SKM-1 (cell line): ENCODE results near the gene WNT11.

ENCODE experiments used
- DNase-seq: peaks from one replicate; lab custom pipeline; 2025; ENCODE audit not compliant: unreplicated experiment; lab: John Stamatoyannopoulos, UW

Gene WNT11

DNA sequence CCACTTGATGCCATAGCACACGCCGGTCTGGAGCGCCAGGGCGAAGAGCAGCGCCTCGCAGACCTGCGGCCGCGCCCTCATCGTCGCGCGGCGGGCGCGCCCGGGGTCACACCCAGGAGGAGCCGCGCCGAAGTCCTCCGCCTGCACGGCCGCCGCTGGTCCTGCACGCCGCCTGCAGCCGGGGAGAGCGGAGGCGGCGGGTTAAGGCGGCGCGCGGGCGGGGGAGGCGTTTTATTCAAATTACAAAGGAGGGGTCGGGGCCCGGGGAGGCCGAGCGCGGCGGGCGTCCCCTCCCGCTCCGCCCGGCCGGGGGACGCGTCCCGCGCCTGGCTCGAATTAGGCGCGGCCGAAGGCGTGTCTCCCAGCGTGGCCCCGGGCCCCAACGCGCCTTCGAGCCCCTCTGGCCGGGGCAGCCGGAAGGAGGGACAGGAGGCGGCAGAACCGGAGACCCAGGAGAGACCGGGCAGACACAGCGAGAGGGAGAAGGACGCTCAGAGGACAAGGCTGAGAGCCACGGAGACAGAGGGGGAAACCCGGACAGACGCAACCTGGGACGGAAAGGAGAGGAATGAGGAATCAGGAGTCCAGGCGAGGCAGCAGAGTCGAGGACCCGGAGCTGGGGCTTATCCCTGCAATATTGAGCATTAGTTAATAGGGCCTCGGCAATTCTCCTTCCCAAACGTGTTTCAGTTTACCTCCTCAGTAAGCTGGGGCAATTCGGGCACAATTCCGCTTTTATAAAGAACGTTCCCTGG is at the start of gene WNT11:
TSS of gene WNT11 (minus strand) at position 176 of the 755 bp plus-strand sequence. CDS start at position 81, 95 bp downstream.
- DNase-seq = no peak

DNA sequence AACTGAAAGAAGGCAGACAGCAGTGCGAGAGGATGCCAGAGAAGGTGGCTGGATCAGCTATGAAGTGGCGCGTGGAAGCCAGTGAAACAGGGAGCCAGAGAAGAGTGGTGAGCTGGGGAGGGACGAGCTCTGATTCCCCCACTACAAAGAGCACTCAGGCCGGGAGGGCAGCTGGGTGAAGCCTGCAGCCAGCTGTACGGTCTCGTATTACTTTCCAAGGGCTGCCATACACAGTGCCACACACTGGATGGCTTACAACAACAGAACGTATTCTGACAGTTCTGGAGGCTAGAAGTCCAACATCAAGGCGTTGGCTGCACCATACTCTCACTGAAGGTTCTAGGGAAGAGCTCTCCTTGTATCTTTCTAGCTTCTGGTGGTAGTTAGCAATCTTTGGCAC is 47.1 kb upstream of the WNT11 start:
- no peak for DNase-seq

DNA sequence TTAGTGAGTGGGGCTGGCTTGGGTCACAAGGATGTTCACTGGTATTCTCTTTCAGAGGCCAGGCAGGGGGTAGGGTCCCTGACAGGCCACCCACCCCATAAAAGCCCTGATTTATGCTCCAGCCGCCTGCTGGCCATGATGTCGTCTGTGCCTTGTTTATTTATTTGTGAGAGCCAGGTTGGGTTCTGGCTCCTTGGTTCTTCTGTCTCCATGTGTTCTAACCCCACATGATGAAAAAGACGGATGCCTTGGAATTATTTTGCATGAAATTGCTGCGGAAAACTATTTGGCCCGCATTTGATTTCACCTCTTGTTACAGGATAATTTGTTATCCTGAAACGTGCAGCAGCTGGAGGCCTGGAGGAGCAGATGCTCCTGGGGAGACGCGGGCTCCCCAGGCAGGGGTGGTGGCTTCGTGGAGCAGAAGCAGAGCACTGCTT is 46.3 kb upstream of the WNT11 start:
- DNase-seq = no peak

DNA sequence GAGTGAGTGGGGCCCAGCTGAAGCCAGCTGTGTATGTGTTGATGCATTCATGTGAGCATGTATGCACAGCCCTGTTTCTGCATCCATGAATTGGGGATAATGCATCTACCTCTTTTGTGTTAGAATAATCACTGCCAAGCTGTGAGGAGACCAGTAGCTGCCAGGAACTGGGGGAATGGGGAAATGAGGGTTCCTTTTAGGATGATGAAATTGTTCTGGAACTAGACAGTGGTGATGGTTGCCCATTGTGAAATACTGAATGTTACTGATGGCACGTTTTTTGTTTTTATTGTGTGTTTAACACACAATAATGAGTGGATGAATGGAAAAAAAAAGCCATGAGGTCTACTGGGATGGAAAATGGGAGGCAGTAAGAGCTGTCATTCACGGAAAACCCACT is 45.3 kb upstream of the WNT11 start:
- DNase-seq = peak; percentile 61

DNA sequence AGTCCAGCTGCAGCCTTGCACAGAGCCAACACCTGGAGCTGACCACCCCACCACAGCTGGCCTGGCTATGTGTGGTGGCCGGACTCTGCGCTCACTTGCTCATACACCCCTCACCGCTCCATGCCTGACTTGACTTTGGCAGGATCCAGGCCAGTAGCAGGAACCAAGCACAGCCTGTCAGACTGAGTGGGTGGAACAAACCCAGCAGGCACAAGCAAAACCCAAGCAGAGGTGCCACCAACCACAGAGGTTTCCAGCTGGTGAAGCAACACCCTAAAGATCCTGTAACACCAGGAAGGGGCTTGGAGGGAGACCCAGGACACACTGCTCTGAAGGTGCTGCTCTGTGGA is 44.9 kb upstream of the WNT11 start:
- DNase-seq = no peak

DNA sequence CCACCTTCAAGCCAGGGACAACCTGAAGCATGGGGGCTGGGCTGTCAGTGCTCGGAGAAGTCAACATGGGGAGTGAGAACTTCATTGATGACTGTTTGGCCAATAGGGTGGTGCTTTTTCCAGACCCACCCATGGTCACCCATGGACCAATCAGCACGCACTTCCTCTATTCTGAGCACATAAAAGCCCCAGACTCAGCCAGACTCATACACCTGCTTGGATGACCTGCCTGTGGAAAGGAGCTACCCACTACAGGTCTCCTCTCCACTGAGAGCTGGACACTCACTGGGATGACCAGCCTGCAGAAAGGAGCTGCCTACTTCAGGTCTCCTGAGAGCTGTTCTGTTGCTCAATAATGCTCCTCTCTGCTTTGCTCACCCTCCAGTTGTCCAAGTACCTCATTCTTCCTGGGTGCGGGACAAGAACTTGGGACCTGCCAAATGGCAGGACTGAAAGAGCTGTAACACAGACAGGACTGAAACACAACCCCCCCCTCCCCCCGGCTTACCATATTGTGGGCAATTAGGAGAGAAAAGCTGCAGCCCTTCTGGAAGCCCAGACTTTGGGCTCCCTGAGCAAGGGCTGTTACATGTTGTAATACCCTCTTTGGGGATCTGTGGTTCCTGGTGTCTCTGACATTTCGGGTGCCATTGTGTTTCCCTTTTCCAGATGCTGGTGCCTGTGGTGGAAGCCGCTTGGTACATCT is 44.4 kb upstream of the WNT11 start:
- no peak for DNase-seq

DNA sequence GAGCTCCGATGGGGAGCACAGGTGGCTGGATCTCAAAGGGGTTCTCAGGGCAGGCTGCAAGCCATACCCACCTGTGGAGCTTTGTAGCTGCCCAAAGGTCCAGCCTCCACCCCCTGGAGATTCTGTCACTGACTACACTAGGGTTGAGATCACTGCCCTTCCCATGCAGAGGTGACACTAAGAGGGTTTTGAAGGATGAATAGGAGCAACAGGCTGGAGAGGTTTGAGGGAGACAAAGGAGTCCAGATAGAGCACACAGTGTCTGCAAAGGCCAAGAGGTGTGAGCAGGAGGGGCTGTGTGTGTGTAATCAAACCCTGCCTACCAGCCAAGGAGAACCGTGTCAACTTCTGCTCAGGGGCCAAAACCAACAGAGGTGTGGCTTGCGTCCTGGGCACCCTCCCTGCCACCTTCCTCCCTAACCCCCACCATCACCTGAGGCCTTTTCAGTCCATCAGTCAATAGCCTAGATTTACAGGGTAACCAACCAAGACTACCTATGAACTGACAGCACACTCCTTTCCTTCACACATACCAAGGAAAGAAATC is 43.0 kb upstream of the WNT11 start:
- no peak for DNase-seq

DNA sequence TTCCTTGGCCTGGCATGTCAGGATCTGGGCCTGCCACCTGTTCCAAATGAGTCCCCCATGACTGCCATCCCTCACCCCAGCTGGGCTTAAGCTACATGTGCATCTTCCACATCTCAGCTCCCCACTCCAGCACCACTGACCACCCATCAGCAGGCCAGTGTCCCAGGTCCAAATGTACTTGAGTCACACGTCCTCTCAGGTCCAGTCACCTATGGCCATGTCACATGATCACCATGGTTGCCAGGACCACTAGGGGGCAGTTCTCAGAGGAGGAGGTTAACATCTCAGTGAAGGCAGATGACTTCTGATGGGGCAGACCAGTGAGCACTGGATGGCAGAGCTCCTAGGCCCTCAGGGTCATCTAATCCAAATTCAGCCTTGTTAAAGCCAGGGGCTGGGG is 41.9 kb upstream of the WNT11 start:
- no peak for DNase-seq

DNA sequence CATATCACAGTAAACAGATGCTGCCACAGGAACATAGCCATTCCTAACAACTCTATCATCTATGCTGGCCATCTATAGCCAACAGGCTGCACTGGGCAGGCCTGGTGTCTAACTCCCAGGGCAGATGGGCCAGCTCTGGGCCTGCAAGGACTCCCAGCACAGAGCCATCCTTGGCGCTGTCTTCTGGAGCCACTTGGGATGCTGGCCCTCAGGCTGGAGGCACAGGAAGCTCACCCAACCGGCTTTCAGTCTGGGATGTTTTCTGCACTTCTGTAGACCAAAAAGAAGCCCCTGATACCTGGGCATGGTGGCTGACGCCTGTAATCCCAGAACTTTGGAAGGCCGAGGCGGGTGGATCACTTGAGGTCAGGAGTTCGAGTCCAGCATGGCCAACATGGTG is 40.8 kb upstream of the WNT11 start:
- no peak for DNase-seq

DNA sequence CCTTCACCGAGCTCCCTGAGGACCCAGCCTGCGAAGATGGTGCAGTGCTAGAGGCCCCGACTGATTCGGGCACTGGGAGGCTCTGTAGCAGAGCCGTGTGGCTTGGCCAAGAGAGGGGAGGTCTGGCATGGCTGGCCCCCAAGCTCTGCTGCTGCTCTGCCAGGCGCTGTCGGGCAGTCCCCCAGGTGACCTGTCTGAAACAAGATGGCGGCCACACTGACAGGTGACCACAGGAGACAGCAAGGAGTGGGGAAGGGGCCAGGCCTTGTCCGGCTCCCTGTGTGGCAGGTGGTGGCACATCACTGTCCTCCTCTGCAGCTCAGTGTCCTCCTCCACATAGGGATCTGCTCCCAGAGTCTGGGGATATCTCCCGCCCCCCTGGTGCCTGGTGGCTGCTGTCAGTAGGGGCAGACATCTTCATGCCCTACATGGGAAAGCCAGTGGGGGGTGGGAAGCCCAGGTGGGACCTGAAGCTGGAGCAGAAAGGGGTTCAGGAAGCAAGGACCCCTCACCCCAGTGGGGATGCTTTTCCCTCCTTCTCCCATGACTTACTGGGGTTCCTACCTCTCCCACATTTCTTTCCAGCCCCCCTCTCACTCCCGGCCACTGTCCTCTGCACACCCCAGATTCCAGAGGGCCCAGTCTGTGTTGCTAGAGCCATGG is 40.1 kb upstream of the WNT11 start:
- DNase-seq = no peak

DNA sequence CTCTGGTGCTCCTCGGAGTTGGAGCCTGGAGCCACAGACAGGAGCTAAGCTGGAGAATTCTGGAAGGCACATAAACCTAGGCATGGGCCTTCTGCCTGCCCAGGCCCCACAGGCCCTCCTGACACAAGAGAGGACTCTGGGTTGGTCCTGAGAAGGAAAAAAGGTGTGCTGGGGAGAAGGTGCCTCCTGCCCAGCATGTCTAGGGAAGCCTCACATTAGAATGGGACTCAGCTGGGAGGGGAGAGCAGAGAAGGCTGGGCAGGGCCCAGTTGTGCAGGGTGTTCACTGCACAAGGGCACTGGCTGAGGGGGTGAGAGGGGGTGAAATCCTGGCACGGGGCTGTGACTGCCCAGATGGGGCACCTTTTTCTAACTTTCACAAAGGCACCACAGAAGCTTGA is 39.4 kb upstream of the WNT11 start:
- DNase-seq = no peak

DNA sequence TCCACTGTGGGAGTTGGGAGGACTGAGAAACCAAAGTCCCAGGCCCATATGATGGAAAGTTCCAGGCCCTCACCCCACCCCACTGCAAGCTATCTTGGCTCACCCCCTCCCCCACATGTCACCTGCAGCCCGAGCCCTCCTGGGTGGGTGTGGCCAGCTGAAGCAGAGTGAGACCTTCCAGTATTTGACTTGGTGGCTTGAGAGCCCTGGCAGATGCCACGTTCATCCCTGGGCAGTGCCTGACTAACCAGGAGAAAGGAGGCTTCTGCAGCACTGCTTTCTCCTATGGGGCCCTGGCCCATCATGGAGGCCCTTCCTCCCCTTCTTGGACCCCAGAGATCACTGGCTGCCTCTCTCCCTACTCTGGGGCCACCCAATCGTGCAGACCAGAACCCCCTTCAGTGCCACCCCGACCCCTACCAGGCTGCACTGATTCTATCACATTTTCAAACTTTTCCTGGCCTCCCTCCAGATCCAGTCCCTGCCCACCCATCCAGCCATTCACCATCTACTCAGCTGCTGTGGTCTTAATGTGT is 38.1 kb upstream of the WNT11 start:
- no peak for DNase-seq

DNA sequence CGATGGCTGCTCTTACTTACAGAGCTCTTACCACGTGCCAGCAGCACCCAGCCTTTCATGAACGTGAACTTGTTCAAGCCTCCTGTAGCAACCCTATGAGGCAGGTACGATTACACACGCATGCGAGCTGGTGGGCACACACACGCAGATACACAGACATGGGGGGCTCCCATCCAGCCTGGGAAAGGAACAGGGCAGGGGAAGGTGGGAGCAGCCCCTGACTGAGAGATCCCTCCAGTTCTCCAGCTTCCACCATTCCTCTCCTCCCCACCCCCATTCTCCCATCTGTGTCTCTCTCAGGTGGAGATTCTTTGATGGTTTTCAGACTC is 37.6 kb upstream of the WNT11 start:
- DNase-seq = no peak

DNA sequence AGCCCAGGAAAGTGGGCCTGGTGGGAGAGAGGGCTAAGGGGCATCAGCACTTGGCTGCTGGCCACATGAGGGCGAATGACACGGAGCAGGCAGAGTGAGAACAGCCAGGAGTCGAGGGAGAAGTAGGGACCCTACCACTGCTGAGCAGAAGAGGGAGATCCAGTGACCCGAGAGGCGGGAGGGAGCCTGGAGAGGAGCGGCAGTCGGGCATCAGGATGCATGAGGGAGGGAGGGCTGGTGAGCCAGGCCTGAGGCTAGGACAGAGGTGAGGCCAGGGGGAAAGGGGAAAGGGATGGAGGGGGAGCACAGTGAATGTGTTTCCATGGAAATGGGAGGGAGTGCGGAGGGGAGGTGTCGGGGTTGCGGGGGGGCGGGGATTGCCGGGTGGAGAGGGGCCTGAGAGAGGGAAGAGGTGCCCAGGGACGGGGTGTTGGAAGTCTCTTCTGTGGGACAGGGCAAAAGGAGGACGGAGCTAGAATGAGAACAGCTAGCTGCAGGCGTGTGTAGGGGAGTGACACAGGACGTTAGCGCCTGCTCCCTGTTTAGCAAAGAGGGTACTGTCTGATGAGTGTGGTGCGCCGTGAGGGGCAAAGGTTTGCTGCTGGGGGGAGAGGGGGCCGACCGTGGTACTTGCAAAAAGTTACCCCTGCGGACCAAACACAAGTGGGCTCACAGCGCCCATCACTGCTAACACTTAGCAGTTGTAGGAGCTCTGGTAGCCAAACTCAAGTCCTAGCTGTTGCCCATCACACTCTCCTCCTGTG is 37.1 kb upstream of the WNT11 start:
- DNase-seq = no peak

DNA sequence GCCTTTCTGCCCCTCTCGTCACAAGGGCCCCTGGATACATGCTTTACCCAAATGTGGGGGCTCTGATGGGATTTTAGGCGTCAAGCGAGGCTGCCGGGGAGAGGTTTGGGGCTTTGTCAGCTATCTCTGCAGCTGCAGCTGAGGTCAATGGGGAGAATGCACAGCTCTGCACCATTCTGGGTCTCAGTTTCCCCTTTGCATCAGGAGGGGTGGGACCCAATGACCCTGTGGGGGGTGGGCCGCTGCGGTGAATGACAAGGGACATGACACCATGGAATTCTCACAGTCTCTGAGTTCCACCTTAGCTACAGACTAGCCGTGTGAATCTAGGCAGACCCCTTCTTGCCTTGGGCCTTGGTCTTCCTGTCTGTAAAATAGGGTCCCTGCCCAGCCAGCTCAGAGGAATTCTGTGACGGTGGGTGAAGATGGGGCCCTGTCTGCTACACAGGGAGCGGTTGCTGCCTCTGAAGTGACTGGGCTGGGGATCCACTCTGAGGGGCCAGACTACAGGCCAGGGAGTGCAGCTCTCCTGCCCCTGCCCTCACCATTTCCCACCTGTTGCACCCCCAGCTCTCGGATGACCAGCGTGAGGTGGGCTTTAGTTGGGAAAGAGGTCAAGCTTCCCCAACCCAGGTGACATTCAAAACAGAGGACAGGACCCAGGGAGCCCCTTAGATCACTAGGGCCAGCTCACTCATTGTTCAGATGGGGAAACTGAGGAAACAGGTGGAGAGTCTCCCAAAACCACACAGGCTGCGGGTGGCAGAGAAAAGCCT is 35.9 kb upstream of the WNT11 start:
- no peak for DNase-seq

DNA sequence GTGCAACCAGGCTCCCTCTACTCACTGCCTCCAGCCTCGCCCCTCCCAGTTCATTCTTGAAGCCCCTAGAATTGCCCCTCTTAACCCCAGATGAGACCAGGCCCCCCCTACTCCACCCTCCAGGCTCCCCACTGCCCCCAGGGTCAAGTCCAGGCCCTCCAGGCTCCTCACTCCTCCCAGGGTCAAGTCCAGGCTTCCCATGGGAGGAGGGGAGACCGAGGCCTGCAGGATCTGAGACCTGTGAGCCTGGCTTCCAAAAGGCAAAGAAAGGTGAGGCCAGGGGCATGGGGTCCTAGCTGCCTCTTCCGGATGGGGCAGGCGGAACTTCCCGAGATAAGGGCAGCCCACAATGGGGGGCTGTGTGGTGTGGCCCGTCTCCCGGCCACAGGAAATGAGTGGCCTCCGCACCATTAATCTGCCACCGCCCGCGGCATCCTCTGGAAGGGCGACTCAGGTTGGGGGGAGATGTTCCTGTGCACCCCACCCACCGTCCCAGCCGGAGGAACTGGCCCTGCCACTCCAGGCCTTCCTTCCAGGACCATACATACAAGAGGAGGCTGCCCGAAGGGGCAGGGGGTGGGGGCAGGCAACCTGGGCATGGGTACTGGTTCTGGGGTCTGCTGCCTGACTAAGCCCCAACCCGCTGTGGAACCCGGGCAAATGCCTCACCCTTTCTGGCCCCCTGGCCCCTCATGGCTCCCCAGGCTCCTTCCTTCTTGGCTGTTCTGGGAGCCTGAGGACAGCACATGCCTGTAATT is 35.1 kb upstream of the WNT11 start:
- DNase-seq = no peak

DNA sequence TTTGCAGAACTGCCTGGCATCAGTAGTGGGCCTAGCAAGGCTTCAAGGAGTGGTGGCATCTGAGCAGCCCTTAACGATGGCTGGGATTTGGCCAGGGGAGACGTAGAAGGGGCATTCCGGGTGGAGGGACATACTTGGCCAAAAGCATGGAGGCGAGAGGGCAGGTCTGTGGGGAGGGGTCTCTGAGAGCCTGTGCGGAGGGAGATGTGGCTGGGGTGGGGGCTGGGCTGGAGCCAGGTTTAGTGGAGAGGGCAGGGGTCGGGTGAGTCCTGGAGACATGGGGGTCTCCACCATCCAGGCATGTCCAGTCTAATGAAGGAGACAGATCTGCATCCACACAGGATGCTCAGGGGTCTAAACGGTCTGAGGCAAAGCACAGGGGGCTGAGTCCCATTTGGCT is 34.4 kb upstream of the WNT11 start:
- no peak for DNase-seq

DNA sequence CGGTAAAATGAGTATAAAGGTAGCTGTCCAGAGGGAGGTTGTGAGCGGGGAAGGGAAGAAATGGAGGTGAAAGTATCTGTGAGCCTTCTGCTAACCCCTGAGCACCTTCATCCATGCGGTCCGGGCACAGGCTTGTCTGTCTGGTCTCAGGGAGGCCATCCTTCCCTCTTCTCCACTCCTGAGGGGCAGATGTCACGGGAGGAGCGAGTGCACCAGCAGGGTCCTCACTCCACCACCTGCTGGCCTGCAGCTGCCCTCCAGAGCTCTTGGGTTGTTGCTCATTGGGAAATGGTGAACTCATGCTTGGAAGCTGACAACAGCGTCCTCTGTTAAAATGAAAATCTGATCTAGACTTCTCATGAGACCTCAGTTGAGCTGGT is 33.8 kb upstream of the WNT11 start:
- no peak for DNase-seq

DNA sequence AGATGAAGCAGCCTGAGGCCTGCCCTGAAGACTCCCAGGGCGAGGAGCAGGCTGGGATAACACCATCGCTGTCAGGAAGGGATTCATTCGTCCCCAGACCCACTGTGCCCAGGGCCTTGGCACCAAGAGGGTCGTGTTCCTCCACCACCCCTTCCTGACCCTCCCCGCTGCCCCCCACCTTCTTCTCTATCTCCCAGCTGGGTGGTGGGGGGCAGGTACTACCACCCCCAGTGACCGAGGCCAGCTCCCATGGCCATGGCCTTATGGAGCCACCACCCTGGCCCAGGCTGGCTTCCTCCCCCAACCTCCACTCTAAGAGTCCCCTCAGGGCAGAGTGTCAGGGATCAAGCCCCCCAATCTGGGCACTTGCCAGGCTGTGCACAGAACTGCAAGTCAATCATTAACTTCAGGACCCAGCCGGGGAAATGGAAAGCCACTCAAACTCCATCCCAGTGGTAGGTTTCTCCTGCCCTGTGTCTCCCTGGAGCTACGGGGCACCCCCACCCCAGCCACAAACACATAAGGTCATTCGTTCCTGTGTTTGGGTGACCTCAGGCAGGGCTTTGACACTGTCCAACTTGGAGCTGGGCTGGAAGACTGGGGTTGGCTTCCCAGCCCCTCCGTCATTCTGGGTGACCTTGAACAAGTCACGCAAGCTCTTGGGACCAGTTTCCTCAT is 33.3 kb upstream of the WNT11 start:
- no peak for DNase-seq
